GM20000 (cell line): Measurements from ENCODE around the gene PRICKLE2.

Experiments
- DNase-seq: peaks from one replicate; pipeline ENCODE4 v3.0.0; 2012; ENCODE audit warnings: low spot score
- TF ChIP-seq, protein P1 (sequence below): IDR thresholded peaks from 2 replicates; pipeline ENCODE4 v1.5.1; 2012; ENCODE audit warnings: mild to moderate bottlenecking, control low read depth; ENCODE audit errors: extremely low read depth, missing control alignments

The PRICKLE2 gene

DNA sequence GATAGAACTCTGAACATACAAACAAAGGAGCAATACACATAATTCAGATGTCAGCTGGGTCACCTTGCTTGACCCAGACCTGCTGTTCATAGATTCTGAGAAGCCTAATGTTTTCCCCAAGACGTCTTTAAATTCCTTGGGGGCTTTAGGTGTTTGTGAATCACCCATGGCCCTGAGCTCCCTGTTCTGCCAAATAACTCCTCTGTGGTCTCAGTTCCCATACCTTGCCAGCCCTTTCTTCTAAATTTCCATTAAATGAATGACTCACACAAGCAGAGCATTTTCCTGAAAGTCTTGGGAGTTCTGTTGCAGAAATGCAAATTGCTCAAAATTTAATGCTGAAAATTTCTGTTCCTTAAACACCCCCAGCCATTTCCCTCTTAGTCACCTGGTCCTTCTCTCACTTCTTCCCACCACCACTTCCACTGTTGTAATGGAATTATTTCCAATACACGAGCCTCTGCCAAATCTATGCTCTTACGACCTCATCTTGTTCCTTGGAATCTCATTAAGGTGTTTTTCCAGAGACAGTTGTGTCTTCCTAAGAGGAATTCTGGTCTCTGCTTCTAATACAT lies 168.6 kb downstream of the PRICKLE2 start:
- TF ChIP-seq, protein P1, sequence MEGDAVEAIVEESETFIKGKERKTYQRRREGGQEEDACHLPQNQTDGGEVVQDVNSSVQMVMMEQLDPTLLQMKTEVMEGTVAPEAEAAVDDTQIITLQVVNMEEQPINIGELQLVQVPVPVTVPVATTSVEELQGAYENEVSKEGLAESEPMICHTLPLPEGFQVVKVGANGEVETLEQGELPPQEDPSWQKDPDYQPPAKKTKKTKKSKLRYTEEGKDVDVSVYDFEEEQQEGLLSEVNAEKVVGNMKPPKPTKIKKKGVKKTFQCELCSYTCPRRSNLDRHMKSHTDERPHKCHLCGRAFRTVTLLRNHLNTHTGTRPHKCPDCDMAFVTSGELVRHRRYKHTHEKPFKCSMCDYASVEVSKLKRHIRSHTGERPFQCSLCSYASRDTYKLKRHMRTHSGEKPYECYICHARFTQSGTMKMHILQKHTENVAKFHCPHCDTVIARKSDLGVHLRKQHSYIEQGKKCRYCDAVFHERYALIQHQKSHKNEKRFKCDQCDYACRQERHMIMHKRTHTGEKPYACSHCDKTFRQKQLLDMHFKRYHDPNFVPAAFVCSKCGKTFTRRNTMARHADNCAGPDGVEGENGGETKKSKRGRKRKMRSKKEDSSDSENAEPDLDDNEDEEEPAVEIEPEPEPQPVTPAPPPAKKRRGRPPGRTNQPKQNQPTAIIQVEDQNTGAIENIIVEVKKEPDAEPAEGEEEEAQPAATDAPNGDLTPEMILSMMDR = no peak
- no peak for DNase-seq

GRCh38 chr3:64055076-64055475 lies 170.2 kb downstream of the PRICKLE2 start:
- no peak for DNase-seq
- TF ChIP-seq, protein P1 = no peak

- no peak for DNase-seq
- TF ChIP-seq, protein P1 = no peak
Observed at GRCh38 chr3:64054488-64054887, 170.8 kb downstream of the PRICKLE2 start.

- TF ChIP-seq, protein P1 = no peak
- no peak for DNase-seq
Observed at GRCh38 chr3:64053581-64053980, 171.7 kb downstream of the PRICKLE2 start.

DNA sequence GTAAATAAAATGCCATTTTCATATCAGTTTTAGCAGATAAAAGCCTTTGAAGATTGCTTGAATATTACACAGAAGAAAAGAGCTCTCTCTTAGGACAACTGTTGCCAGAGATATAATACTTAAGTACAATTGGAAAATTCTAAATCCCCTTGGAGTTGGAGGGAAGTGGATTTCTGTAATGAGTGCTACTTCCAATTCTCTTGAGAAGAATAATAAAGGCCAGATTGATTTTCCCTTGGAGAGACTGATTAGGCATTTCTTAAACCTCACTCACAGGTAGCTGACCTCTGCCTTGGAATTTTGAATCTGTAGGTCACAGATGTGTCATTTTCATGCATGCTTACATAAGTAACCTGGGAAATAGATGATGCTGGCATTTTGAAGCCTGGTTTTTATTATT lies 172.1 kb downstream of the PRICKLE2 start:
- DNase-seq = no peak
- TF ChIP-seq, protein P1 = no peak

DNA sequence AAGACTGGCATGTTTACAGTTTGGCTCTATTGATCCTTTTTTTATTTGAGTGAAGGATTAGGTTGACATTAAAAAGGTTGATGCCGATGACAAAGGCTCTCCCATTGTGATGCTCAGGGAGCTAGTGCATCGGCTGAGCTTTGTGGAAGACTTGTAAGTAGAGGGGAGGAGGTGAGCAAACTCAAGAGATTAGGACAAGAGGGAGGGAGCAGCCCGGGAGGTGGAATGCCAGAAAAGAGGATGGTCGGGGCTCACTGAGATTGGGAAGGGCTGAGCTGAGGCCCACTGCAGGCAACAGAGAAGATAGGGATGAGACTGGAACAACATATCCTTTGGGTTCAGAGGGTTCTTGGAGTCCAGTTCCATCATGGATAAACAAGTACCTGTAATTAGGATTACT lies 175.4 kb downstream of the PRICKLE2 start:
- TF ChIP-seq, protein P1 = no peak
- no peak for DNase-seq

- DNase-seq = no peak
- TF ChIP-seq, protein P1 = no peak
Observed at GRCh38 chr3:64049136-64049535, 176.1 kb downstream of the PRICKLE2 start.
